ENCODE measurements around the gene PRKG1. TPM values are rescaled to one million over a fixed set of nuclear protein-coding genes. Genes with fewer than 3 reads are reported as not detected.

PRKG1 gene
- total RNA-seq, 1 experiment from 2014 or later: 16.5 TPM

GRCh38 chr10:51876979-51877378 is 802.7 kb downstream of the PRKG1 start (continued):
- TF ChIP-seq STAT6 (CRISPR knock-in tag; conservative IDR thresholded peaks at IDR 0.05; ENCODE audit: low read depth): no peak
- no peak for TF ChIP-seq ATF1 (CRISPR knock-in tag; IDR thresholded peaks at IDR 0.05)
- TF ChIP-seq ATF2 (CRISPR knock-in tag; IDR thresholded peaks at IDR 0.05; ENCODE audit: borderline replicate concordance, low read depth): no peak
- TF ChIP-seq FOXK1 (CRISPR knock-in tag; IDR thresholded peaks at IDR 0.05): no peak

- Mint-ChIP-seq H3K27me3 (ENCODE audit: low read depth) (no peaks in the 10 kb centered on the region; the same call in 1 of the 2 replicates), H3K9me3 (peaks cover 18% of the 10 kb centered on the region), H3K36me3 (no peaks in the 10 kb centered on the region), H3K4me3 (no peak overlapping the region), H3K27ac (no peak overlapping the region), H3K4me1 (peaks cover 29% of the 10 kb centered on the region)
- no peak for DNase-seq (ENCODE audit: low spot score)
- no peak for ATAC-seq
- no peak for TF ChIP-seq ZNF138 (CRISPR knock-in tag; conservative IDR thresholded peaks at IDR 0.05)
- no peak for TF ChIP-seq CBFB (CRISPR knock-in tag; IDR thresholded peaks at IDR 0.05; ENCODE audit: low read depth)
- no peak for TF ChIP-seq USF1 (CRISPR knock-in tag; IDR thresholded peaks at IDR 0.05)
- no peak for TF ChIP-seq SMAD4 (CRISPR knock-in tag; IDR thresholded peaks at IDR 0.05)
- TF ChIP-seq ZNF425 (CRISPR knock-in tag; conservative IDR thresholded peaks at IDR 0.05): no peak
- no peak for TF ChIP-seq ATF2 (CRISPR knock-in tag; IDR thresholded peaks at IDR 0.05; ENCODE audit: borderline replicate concordance, low read depth)
- TF ChIP-seq PRDM15 (CRISPR knock-in tag; IDR thresholded peaks at IDR 0.05): no peak
- TF ChIP-seq ESRRA (CRISPR knock-in tag; IDR thresholded peaks at IDR 0.05; ENCODE audit: borderline replicate concordance): no peak
- TF ChIP-seq SP1 (CRISPR knock-in tag; conservative IDR thresholded peaks at IDR 0.05): no peak
- no peak for TF ChIP-seq SOX15 (CRISPR knock-in tag; IDR thresholded peaks at IDR 0.05)
- ChIA-PET CTCF (no interaction called here), POLR2A (no interaction called here)
Measured at GRCh38 chr10:51877636-51878035, 803.3 kb downstream of the PRKG1 start.

Data from WTC11 (cell line).